ENCODE results near the gene TMEM225. TPM values are rescaled to one million over a fixed set of nuclear protein-coding genes. Genes with fewer than 3 reads are reported as not detected.

TMEM225 gene
- total RNA-seq, 1 donor, result not detected

DNA sequence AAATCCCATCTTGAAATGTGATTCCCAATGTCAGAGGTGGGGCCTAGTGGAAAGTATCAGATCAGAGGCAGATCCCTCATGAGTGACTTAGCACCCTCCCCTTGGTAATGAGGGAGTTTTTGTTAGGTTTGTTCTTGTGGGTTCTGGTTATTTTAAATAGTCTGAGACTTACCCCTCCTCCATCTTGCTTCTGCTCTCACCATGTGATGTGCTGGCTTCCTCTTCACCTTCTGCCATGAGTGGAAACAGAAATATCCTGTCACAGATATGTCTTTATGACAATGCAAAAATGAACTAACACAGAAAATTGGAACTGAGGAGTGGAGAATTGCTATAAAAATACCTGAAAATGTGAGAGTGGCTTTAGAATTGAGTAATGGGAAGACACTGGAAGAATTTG lies 33.1 kb downstream of the TMEM225 start:
- no peak for DNase-seq (ENCODE audit: low read depth)
- H3K4me3 ChIP-seq (ENCODE audit: low read depth, low read length), result no peak overlapping the region
- TF ChIP-seq, protein P1, sequence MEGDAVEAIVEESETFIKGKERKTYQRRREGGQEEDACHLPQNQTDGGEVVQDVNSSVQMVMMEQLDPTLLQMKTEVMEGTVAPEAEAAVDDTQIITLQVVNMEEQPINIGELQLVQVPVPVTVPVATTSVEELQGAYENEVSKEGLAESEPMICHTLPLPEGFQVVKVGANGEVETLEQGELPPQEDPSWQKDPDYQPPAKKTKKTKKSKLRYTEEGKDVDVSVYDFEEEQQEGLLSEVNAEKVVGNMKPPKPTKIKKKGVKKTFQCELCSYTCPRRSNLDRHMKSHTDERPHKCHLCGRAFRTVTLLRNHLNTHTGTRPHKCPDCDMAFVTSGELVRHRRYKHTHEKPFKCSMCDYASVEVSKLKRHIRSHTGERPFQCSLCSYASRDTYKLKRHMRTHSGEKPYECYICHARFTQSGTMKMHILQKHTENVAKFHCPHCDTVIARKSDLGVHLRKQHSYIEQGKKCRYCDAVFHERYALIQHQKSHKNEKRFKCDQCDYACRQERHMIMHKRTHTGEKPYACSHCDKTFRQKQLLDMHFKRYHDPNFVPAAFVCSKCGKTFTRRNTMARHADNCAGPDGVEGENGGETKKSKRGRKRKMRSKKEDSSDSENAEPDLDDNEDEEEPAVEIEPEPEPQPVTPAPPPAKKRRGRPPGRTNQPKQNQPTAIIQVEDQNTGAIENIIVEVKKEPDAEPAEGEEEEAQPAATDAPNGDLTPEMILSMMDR (IDR thresholded peaks at IDR 0.05; ENCODE audit: insufficient read depth, low read length), result no peak

DNA sequence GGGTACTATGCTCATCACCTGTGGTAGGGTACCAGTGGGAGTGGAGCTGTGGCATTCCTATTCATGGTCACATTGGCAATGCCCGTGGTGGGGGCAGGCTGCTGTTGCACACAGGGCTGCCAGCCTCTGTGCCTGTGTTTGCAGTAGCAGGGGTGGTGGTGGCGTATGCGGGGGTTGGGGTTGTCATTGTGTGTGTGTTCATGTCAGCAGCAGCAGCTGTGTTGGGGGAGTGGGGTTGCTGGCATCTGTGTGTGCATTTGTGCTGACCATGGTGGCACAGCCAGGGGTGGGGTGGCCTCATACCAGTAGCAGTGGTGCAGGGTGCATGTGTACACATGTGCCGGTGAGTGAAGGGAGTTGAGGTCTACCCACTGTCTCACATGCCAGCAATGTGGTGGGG lies 34.4 kb downstream of the TMEM225 start:
- DNase-seq (ENCODE audit: low read depth), result no peak
- TF ChIP-seq, protein P1 (IDR thresholded peaks at IDR 0.05; ENCODE audit: insufficient read depth, low read length), result no peak
- no peak overlapping the region for H3K4me3 ChIP-seq (ENCODE audit: low read depth, low read length)

DNA sequence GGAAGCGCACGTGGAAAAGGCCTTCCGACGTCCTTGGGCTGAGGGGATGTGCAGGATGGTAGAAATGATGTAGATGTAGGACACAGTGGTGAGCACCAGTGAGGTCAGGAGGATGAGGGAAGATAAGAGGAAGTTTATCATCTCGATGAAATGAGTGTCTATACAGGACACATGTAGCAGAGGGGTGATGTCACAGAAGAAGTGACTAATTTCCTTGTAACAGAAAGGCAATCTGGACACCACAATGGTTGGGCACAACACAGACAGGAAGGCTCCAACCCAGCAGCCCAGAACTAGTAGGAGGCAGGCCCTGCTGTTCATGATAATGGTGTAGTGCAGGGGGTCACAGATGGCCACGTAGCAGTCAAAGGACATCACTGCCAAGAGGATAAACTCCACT lies 44.3 kb downstream of the TMEM225 start:
- no peak overlapping the region for H3K4me3 ChIP-seq (ENCODE audit: low read depth, low read length)
- TF ChIP-seq, protein P1 (IDR thresholded peaks at IDR 0.05; ENCODE audit: insufficient read depth, low read length), result no peak
- DNase-seq (ENCODE audit: low read depth), result no peak

DNA sequence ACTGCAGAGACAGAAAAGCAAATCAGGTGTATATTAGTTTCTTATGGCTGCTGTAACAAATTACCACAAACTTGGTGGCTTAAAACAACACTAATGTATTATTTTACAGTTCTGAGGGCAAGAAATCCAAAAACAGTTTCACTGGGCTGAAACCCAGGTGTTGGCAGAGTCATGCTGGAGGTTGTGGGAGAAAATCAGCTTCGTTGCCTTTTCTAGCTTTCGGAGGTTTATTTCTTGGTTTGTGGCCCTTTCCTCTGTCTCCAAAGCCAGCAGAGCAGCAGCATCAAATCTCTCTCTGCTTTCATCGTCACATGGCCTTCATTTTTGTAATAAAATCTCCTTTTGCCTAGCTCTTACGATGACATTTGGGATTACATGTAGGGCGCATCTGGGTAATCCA lies 46.3 kb downstream of the TMEM225 start:
- no peak overlapping the region for H3K4me3 ChIP-seq (ENCODE audit: low read depth, low read length)
- TF ChIP-seq, protein P1 (IDR thresholded peaks at IDR 0.05; ENCODE audit: insufficient read depth, low read length), result no peak
- DNase-seq (ENCODE audit: low read depth), result no peak

DNA sequence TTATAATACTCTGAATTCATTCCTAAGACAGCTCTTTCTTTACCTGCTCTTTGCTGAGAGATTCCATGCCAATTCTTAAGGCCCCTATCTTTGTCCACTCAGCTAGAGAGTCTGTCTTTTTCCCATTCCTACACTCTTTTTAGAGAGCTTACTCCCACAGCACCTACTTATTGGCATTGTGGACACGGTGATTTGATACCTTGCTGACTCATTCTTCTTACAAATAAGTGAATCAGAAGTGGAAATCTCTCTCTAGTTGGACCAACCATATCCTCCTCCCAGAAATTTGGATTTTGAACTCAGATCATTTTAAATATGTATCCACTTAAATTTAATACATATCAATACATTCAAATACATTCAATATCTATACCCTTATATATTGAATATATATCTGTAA lies 46.8 kb downstream of the TMEM225 start:
- DNase-seq (ENCODE audit: low read depth), result no peak
- TF ChIP-seq, protein P1 (IDR thresholded peaks at IDR 0.05; ENCODE audit: insufficient read depth, low read length), result no peak
- H3K4me3 ChIP-seq (ENCODE audit: low read depth, low read length), result no peak overlapping the region

DNA sequence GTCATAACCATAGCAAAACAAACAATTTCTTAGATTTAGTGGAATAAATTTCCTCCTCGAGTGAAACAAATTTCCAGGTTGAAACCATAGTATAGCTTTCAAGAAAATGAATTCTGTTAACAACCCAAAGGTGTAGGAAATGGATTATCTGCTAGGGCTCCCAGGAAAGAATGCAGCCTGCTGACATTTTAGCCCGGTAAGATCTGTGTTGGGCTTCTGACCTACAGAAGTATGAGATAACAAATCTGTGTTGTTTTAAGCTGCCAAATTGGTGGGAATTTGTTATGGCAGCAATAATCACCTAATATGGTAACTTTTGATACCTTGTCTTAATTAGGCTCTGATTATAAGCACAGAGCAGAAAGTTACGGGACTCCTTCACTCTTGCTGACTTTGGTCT lies 47.3 kb downstream of the TMEM225 start:
- no peak for DNase-seq (ENCODE audit: low read depth)
- no peak overlapping the region for H3K4me3 ChIP-seq (ENCODE audit: low read depth, low read length)
- TF ChIP-seq, protein P1 (IDR thresholded peaks at IDR 0.05; ENCODE audit: insufficient read depth, low read length), result no peak

DNA sequence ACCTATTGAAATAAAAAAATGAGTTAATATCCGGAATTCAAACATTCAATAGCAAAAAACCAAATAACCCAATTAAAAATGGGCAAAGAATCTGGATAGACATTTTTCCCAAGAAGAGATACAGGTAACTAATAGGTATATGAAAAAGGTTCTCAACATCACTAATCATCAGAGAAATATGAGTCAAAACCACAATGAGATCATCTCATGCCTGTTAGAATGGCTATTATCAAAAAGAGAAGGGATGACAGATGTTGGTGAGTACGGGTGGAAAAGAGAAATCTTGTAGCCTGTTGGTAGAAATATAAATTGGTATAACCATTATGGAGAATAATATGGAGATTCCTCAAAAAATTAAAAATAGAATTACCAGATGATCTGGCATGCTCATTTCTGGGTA lies 52.4 kb downstream of the TMEM225 start:
- no peak overlapping the region for H3K4me3 ChIP-seq (ENCODE audit: low read depth, low read length)
- DNase-seq (ENCODE audit: low read depth), result no peak
- TF ChIP-seq, protein P1 (IDR thresholded peaks at IDR 0.05; ENCODE audit: insufficient read depth, low read length), result no peak

Measured in fibroblast of the aortic adventitia (primary cell).